ENCODE results near the gene ZSWIM6.

Gene ZSWIM6

DNA sequence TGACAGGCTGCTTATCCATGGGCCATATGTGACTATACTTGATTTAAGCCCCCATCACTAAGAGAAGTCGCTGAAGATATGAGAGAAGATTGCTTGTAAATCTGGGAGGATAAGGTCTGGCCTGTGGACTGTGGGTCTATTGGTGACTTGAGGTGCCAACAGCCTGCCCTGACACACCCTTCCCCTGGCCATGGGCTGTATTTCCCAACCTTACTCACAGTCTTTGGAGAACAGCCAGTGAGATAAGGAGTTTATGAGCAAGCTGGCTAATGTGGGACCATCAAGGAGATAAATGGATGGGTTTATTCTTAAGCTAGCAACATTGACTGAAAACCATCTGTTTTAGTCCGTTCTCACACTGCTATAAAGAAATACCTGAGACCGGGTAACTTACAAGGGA is 231.3 kb downstream of the ZSWIM6 start:
- DNase-seq: no peak

DNA sequence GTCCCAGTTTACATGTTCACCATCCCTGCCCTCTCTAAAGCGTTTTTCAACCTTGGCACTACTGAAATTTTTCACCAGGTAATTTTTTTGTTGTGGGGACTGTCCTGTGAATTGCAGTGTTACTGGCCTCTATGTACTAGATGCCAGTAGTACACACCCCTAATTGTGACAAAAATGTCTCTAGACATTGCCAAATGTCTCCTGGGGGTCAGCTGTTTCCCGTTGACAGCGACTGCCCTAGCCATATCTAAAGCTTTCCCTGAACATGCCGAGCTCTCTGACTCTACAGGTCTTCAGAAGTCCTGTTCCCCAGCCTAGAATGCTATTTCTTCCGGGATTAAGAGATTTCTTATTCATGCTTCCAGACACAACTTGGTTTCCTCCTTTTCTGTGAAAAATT is 235.3 kb downstream of the ZSWIM6 start:
- no peak for DNase-seq

DNA sequence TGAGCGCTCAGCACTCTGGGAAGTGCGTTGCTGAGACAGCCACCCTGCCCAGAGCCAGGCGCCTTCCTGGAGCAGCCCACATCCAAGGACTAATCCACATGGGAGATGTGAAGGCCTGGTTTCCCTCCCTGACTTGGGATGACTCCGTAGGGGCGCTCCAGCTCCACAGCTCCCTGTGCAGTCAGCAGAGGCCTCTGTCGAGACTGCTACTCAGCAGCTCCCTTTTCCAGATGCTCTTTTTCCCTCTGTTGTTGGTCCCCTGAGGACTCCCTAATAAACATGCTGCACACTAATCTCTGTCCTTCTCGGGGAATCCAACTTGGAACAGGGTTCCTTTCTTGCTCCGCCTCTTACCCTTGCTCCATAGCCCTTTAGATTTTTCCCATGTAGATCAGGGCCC is 237.3 kb downstream of the ZSWIM6 start:
- no peak for DNase-seq

DNA sequence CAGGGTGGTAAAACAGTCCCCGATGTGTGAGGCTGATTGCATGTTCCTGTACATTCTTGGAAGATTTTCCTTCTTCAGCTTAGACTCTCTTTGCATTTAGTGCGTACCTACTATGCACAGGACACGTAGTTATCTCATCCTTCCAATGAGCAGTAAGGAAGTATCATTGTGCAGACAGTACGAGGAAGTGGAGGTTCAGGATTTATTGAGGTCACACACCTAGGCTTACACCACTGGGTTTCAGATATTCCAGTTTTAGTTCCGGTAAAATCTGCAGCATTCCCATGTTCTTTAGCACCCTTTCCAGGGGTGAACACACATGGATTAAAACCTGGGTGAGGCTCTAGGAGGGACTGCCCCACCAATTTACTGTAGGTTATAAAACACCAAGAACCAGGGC is 238.7 kb downstream of the ZSWIM6 start:
- no peak for DNase-seq

DNA sequence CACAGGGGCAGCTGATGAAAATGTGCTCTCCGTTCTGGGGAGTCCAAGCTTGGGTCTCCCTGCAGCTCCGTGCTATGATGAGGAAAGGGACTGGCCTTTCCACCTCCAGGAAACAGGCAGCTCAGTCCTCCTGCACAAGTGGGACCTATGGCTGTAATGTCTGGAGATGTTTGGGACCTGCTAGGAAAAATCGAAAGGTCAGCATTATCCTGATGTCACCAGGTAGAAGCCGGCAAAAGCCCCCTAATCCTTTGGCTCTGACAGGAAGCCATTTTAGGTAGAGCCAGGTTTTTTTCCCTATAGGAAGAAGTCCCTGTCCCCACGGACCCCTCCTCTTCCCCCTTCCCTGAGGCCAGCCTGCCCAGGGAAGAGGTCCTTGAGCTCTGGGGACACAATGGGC is 240.9 kb downstream of the ZSWIM6 start:
- DNase-seq: no peak

DNA sequence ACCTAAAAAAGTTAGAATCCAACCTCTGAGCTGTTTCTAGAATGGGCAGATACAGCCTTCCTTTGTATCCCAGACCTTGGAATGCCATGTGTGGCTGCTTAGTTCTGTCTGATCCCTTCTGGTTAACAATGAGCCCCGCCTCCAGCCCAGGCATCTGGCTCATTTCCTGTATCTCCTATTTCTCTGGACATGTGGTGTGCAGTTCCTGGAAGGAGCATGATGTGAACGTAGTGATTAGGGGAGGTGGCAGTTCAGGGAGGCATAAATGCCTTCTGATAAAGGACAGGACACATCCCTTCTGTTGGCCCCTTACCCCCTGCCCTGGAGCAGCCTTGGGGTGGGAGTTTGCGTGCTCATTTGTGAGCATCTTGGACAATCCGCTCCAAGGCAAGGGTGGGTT is 243.0 kb downstream of the ZSWIM6 start:
- peak; percentile 19 to 25 for DNase-seq

DNA sequence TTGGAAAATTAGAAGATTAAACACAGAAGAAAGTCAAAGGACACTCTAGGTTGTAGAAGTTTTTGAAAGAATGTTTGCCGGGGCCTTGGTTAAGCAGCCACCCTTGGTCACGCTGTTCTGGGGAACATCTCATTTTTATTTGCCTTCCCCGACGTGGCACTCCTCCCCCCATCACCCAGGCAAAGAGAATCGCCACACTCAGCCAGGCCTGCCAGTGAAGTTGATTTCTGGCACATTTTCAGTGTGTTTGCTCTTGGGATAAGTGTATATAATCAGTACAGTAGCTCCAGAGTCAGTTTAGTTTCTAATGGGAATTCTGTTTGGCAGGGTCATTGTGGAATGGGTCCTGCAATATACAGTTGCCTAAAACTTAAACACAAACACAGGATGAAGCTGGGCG is 243.5 kb downstream of the ZSWIM6 start:
- DNase-seq: no peak

DNA sequence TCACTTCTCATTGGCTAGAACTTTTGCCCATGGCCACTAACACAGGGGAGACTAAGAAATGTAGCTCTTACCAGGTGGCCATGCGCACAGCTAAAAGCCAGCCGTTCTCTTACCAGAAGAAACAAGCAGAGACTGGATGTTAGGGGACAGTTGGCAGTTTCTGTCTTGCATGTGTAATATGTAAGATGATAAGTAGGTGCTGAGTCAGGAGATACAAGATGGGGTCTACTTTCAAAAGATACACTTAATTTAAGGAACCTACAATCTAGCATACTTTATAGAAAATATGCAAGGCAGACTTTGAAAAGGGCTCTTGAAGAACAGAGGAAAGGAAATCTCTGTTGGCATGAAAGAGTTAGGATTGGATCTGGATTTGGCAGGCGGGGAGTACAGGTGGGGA is 244.5 kb downstream of the ZSWIM6 start:
- DNase-seq: no peak

DNA sequence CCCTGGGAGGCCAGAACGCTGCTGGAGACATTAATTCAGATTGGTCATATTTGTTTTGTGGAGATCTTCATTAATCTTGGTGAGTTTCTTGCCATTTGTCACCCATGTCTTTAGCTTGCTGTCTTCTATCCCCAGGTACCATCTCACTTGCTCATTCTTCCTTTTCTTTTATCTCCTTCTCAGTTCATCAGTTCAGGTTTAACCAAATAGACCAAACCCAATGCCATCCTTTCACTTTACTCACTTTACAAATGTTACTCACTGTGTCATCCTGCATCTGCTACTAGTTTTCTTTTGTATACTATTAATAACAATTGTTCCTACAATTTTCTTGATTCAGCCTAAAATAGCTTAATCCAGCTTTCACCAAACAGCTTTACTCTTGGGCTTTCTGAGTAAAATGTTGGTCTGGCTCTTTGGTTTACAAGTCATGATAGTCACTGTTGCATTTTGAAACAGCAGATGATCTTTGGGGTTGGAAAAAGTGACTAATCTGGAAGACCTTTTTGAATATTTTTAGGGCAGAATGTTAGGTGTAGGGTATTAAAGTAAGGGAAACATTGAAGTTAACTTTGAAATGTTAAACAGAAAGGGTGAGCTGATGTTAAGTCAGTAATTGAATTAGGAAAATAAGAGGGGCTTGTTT is 246.9 kb downstream of the ZSWIM6 start:
- DNase-seq: no peak

DNA sequence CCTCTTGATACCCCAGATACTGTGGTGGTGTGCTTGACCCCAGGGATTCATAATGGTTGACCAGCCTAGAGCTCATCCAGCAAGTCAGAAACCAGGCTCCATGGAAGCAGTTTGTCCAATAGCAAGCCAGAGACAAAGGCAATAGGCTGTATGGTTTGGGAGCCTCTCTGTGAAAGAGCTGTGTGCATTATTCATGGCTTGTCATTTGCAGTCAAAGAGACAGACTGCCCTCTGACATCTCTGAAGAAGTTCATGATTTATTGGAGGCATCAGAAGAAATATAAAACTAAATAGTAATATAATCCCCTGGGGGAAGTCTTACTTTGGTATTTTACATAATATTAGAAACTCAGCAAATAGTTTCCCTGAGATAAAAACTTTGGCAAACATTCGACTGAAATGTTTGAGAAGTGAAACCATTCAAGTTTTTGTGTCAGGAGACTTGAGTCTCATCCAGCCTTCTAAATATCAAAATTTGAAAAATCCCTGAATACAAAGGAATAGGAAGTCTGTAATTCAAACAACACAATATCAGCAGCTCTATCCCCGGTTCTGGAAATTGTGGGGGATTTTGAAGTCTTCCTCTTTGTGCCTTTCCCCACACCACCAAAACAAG is 250.3 kb downstream of the ZSWIM6 start:
- no peak for DNase-seq

DNA sequence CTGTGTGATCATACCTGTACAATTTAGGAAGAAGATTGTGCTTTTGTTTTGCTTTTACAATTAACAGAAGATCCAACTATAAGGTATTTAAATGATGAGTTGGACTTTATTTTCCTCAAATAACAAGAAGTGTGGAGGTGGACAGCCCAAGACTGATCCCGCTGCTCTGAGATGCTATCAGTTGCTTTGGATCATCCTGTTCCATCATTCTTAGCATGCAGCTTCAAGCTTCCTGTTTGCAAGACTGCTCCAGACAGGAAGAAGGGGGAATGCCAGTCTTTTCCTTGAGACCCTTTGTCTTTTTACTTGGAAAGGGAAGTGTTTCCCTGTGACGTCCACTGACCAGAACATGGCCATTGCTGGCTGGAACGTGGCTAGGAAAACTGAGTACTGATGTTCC is 250.8 kb downstream of the ZSWIM6 start:
- DNase-seq: no peak

DNA sequence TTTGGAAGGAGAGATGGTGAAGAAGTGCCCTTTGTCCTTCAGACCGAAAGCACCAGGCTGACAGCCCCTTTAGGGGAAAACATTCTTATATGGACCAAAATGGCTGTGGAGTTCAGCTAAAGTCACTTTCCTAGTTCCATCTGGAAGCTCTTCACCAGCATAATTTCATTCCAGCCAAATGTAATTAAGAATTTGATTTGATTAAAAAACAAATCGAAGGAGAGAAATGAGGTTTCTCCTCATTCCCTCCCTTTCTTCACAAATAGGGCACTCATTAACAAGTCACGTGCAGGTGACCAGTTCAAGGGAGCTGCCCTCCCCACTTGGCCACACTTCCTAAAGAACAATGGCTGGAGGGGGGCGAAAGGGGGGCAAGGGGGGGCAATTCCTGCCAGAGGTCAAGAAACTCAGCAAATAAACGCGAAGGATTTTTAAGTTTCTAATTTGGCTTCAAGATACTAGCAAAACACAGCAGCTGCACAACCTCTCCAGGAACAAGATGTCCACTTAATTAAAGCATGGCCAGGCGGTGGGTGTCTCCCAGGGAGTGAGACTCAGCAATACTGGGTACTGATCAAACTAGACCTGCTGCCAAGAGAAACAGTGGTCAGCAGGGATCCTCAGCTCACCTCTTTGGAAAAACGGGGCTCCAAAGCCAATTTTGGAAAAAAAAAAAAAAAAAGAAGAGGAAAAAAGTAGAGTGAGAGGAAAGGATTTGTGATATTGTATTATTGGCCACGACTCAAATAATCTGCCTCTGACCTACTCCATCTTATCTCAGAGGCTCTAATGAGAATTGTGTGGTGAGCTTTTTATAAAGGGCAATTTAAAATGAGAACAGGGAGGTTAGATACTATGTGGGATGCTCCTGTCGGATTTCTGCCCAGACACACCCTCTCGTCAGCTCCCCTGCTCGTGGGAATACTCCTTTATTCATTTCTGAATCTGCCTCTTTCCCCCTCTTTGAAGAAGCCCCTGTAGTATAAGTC is 254.3 kb downstream of the ZSWIM6 start:
- DNase-seq: no peak

DNA sequence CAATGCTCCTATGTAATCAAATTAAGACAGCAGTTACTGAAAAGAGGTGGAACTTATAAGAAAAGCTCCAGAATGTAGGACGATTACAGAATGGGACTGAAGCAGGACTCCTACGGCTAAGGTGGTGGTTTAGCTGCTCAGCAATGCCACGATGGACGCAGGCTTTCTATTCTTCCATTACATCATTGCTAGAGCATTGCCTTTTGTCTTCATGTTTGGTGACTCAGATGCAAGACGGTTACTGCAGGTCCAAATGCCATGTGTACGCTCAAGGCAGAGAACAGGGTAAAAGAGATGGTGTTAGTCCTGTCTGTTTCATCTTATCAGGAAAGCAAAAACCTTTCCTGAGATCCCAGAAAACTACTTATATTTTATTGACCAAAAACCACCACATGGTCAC is 255.1 kb downstream of the ZSWIM6 start:
- no peak for DNase-seq

DNA sequence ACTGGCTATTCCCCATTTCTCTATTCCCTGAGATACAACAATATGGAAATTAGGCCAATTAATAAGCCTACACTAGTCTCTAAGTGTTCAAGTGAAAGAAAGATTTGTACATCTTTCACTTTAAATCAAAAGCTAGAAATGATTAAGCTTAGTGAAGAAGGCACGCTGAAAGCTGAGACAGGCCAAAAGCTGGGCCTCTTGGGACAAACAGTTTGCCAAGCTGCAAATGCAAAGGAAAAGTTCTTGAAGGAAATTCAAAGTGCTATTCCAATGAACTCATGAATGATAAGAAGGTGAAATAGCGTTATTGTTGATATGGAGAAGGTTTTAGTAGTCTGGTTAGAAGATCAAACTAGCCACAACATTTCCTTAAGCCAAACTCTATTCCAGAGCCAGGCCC is 256.2 kb downstream of the ZSWIM6 start:
- DNase-seq: no peak

DNA sequence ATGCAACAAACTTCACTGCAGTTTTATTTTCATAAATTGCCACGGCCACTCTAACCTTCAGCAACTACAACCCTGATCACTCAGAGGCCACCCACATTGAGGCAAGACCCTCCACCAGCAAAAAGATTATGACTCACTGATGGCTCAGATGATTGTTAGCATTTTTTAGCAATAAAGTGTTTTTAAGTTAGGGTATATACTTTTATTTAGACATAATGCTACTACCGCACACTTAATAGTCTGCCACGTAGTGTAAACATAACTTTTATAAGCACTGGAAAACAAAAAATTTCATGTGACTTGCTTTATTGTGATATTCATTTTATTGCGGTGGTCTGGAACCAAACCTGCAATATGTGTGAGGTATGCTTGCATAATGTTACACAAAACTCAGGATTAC is 257.9 kb downstream of the ZSWIM6 start:
- DNase-seq: no peak

DNA sequence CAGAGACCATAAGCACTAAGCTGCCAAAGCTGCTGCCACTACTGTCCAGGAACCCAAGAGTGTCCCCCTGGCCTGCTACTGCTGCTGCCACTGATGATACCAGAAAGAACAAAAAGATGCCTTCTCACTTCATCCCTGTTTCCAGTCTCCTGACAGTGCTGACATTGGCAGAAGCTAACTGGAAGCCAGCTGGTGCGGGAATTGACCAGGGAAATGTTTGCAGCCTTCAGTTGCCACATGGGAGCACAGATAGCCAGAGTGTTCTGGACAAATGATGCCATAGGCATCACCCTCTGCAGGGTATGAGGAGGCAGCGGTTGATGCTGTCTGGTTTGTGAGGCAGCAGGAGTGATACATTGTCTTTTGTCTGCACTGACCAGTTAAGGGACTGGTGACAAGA is 258.4 kb downstream of the ZSWIM6 start:
- DNase-seq: no peak

DNA sequence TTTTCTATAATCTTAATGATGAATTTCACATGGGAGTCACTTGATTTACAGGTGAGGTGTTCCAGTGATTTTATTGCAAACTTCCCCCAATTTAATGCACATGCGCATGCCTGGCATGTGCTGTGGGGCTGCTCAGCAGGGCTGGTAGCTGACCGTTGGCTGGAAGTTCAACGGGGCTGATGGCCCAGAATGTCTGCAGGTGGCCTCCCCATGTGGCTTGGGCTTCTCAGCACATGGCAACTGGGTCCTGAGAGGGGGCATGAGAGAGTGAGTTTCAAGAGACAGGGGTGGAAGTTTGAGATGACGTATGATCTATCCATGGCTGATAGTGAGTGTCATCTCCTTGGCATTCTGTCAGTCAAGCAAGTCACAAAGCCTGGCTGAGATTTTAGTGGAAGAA is 259.8 kb downstream of the ZSWIM6 start:
- DNase-seq: no peak

DNA sequence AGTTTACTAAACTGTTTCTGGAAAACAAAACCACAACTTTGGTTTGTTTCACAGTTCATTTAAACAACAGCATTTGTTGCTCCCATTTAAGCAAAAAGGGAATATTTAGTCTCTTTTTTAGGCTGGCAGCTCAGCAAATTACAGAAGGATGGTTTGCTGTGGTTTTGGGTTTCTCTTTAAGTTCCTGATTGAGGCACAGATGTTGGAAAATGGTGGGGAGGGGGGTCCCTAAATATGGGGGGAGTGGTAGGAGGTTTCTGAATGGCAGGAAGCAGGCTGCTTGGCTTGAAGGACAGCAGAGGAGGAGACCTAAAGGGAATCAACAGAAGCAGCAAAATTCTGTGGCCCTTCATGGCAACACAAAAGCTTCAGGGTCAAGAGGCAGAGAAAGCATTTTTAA is 263.4 kb downstream of the ZSWIM6 start:
- peak; percentile 35 to 43 for DNase-seq

All from Kasumi-1 (cell line).